SJCRH30 (cell line): ENCODE data around the gene BTG4. TPM values are rescaled to one million over a fixed set of nuclear protein-coding genes. Genes with fewer than 3 reads are reported as not detected.

ENCODE experiments used
- DNase-seq, 2 experiments: peaks; one replicate each; pipeline ENCODE4 v3.0.0-alpha.2; 2015 to 2020
- H3K27ac ChIP-seq: fragments of 250-450 bp; sonication (Bioruptor Pico); 2 replicates; pipeline ENCODE4 v1.5.1; 2020; ENCODE audit warnings: mild to moderate bottlenecking, moderate library complexity
- H3K27me3 ChIP-seq: fragments of 250-450 bp; sonication (Bioruptor Pico); 2 replicates; pipeline ENCODE4 v1.5.1; 2020; ENCODE audit warnings: mild to moderate bottlenecking, moderate library complexity
- H3K36me3 ChIP-seq: fragments of 250-450 bp; sonication (Bioruptor Pico); 2 replicates; pipeline ENCODE4 v1.5.1; 2020; ENCODE audit warnings: mild to moderate bottlenecking, moderate library complexity
- H3K4me1 ChIP-seq: fragments of 250-450 bp; sonication (Bioruptor Pico); 2 replicates; pipeline ENCODE4 v1.5.1; 2020; ENCODE audit warnings: mild to moderate bottlenecking, moderate library complexity
- H3K4me3 ChIP-seq: fragments of 250-450 bp; sonication (Bioruptor Pico); 2 replicates; pipeline ENCODE4 v1.5.1; 2020; ENCODE audit warnings: mild to moderate bottlenecking, moderate library complexity
- H3K9me3 ChIP-seq: fragments of 250-450 bp; sonication (Bioruptor Pico); replicated peaks from 2 replicates; pipeline ENCODE4 v1.5.1; 2020; ENCODE audit warnings: mild to moderate bottlenecking, moderate library complexity
- total RNA-seq: library from RNA; depleted of rRNA; stranded (reverse); fragments of >200 nt; shearing (Covaris generic); gene quantifications from 2 replicates; pipeline ENCODE4 v1.2.3, GENCODE V29; 2014; rRNA removed

BTG4 gene
- total RNA-seq, result not detected in 2 replicates

DNA sequence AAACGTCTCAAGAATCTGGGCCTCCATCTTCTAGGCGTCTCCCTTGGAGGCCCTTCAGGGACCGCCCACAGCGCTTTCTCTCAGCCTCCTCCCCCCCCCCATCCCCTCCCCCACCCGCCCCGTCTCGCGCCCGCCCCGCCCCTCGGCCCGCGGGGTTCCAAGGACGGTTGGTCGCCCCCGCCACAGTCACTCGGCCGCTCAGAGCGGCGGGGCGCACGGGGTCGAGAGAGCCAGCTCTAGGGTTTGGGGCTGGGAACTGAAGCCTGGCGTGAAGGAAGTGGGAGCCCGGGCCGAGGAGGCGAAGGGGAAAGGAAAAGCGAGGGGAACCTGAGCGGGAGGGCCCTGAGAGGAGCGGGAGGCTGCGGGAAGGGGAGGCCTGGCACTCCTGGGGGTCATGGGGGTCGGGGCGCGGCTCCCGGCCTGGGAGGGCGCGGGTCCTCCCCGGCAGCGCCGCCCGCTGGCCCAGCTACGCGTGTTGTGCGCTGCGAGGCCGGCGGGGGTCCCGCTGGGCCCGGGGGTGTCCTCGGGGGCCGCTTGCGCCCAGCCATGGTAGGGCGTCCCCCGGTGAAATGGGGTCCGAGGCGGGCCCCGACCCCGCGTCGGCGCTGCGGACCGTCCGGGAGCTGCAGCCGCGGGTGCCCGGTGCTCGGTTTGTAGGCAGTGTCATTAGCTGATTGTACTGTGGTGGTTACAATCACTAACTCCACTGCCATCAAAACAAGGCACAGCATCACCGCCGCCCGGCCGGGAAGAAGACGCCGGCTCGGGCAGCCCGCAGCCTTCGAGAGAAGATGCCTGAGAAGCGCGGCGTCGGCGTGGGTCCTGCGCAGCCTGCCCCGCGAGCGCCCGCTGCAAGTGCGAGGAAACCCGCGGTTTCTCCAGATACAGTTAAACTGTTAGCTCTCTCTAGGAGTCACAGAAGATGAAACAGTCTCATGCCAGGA is at the start of gene BTG4:
BTG4 (minus strand) TSS at position 91 of the 944 bp plus-strand sequence. CDS start 13,610 bp downstream, outside the sequence.
- H3K27ac ChIP-seq, result no peak within 1 kb of the TSS
- H3K36me3 ChIP-seq, result no peaks in the 10 kb centered on the region
- DNase-seq, result no peak
- H3K27me3 ChIP-seq, result no peaks in the 10 kb centered on the region
- H3K9me3 ChIP-seq, result no peaks in the 10 kb centered on the region
- H3K4me1 ChIP-seq, result no peaks in the 10 kb centered on the region
- no peak within 1 kb of the TSS for H3K4me3 ChIP-seq

- DNase-seq, result no peak
- Histone ChIP-seq H3K27me3 (no peaks in the 10 kb centered on the region), H3K4me3 (no peak overlapping the region), H3K9me3 (no peaks in the 10 kb centered on the region), H3K4me1 (no peaks in the 10 kb centered on the region), H3K36me3 (no peaks in the 10 kb centered on the region), H3K27ac (no peak overlapping the region)
Observed at GRCh38 chr11:111561791-111562325, 49.7 kb upstream of the BTG4 start.

GRCh38 chr11:111561306-111561705 is 49.1 kb upstream of the BTG4 start:
- Histone ChIP-seq H3K4me1 (no peaks in the 10 kb centered on the region), H3K36me3 (no peaks in the 10 kb centered on the region), H3K4me3 (no peak overlapping the region), H3K27me3 (no peaks in the 10 kb centered on the region), H3K9me3 (no peaks in the 10 kb centered on the region), H3K27ac (no peak overlapping the region)
- no peak for DNase-seq

DNA sequence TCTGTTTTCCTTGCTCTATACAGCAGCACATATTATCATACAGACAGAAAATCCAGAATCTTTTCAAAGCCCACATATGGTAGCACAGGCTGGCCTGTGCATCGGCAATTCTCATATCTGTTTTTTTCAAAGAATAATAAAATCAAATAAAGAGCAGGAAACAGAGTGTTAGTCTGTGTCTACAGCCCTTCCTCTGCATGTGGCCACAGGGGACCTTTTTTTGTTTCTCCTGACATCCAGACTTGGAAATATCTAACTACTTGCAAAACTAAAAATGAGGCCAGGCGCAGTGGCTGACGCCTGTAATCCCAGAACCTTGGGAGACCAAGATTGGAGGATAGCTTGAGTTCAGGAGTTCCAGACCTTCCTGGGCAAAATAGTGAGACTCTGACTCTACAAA is 48.6 kb upstream of the BTG4 start:
- no peaks in the 10 kb centered on the region for H3K4me1 ChIP-seq
- no peak overlapping the region for H3K4me3 ChIP-seq
- H3K36me3 ChIP-seq, result no peaks in the 10 kb centered on the region
- no peaks in the 10 kb centered on the region for H3K27me3 ChIP-seq
- no peak for DNase-seq
- H3K27ac ChIP-seq, result no peak overlapping the region
- no peaks in the 10 kb centered on the region for H3K9me3 ChIP-seq

- Histone ChIP-seq H3K4me3 (no peak overlapping the region), H3K27me3 (no peaks in the 10 kb centered on the region), H3K36me3 (no peaks in the 10 kb centered on the region), H3K4me1 (no peaks in the 10 kb centered on the region), H3K9me3 (no peaks in the 10 kb centered on the region), H3K27ac (no peak overlapping the region)
- DNase-seq, result no peak
Observed at GRCh38 chr11:111559800-111560464, 47.7 kb upstream of the BTG4 start.

- DNase-seq, result no peak
- no peaks in the 10 kb centered on the region for H3K9me3 ChIP-seq
- no peaks in the 10 kb centered on the region for H3K4me1 ChIP-seq
- no peak overlapping the region for H3K4me3 ChIP-seq
- H3K36me3 ChIP-seq, result no peaks in the 10 kb centered on the region
- H3K27me3 ChIP-seq, result no peaks in the 10 kb centered on the region
- no peak overlapping the region for H3K27ac ChIP-seq
Observed at GRCh38 chr11:111557425-111558111, 45.4 kb upstream of the BTG4 start.

DNA sequence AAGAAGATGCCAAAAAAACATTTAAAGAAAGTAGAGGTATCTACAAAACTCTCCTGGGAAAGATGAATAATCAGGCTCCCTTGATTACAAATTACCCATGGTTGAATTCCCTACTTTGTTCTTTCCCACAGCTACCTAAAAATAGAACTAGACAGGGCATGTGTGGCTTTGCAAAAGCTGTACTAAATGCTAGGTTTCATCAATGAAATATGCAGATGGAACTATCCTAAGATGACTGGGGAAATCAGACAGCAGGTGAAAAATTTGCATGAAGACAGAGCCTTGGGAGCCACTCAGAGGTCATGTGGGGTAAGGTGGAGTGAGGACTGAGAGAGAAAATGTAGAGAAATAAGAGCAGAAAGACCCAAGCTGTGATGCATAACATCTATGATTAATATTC is 43.1 kb upstream of the BTG4 start:
- no peak for DNase-seq
- no peaks in the 10 kb centered on the region for H3K4me1 ChIP-seq
- no peak overlapping the region for H3K27ac ChIP-seq
- H3K36me3 ChIP-seq, result no peaks in the 10 kb centered on the region
- H3K9me3 ChIP-seq, result no peaks in the 10 kb centered on the region
- H3K27me3 ChIP-seq, result no peaks in the 10 kb centered on the region
- H3K4me3 ChIP-seq, result no peak overlapping the region

GRCh38 chr11:111554532-111554931 is 42.3 kb upstream of the BTG4 start:
- no peak overlapping the region for H3K4me3 ChIP-seq
- H3K27ac ChIP-seq, result no peak overlapping the region
- no peaks in the 10 kb centered on the region for H3K4me1 ChIP-seq
- H3K27me3 ChIP-seq, result no peaks in the 10 kb centered on the region
- H3K36me3 ChIP-seq, result no peaks in the 10 kb centered on the region
- DNase-seq, result no peak
- no peaks in the 10 kb centered on the region for H3K9me3 ChIP-seq

DNA sequence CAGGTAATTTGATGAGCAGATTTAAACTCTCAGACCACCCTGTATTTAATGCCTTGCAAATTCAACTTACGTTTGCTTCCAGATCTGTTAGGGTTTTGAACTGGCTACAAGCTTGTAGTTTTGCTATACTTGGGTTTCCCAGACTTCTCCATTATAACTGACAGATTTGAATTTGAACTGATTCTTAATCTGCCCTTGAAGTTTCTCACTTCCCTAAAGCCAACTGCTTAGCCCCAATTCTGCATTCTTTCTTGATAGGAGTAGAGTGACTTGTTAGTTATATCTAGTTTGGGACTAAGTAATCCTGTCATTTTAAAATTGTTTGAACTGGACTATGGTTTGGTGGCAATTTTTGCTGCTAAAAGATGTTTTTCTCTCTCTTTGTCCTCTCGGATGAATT is 38.1 kb upstream of the BTG4 start:
- H3K4me3 ChIP-seq, result no peak overlapping the region
- no peak for DNase-seq
- no peak overlapping the region for H3K27ac ChIP-seq
- H3K27me3 ChIP-seq, result no peaks in the 10 kb centered on the region
- no peaks in the 10 kb centered on the region for H3K4me1 ChIP-seq
- H3K36me3 ChIP-seq, result no peaks in the 10 kb centered on the region
- H3K9me3 ChIP-seq, result no peaks in the 10 kb centered on the region

- no peak overlapping the region for H3K27ac ChIP-seq
Observed at GRCh38 chr11:111549869-111550203, 37.6 kb upstream of the BTG4 start.

GRCh38 chr11:111549196-111549868 is 37.1 kb upstream of the BTG4 start:
- Histone ChIP-seq H3K9me3 (no peaks in the 10 kb centered on the region), H3K4me1 (no peaks in the 10 kb centered on the region), H3K36me3 (no peaks in the 10 kb centered on the region), H3K27ac (no peak overlapping the region), H3K27me3 (no peaks in the 10 kb centered on the region), H3K4me3 (no peak overlapping the region)
- DNase-seq, result no peak

More at GRCh38 chr11:111549869-111550203, 37.6 kb upstream of the BTG4 start:
- H3K27me3 ChIP-seq, result no peaks in the 10 kb centered on the region
- H3K36me3 ChIP-seq, result no peaks in the 10 kb centered on the region
- DNase-seq, result no peak
- no peaks in the 10 kb centered on the region for H3K4me1 ChIP-seq
- no peak overlapping the region for H3K4me3 ChIP-seq
- H3K9me3 ChIP-seq, result no peaks in the 10 kb centered on the region

GRCh38 chr11:111548525-111548924 is 36.3 kb upstream of the BTG4 start:
- Histone ChIP-seq H3K4me3 (no peak overlapping the region), H3K27ac (no peak overlapping the region), H3K4me1 (no peaks in the 10 kb centered on the region), H3K36me3 (no peaks in the 10 kb centered on the region), H3K27me3 (no peaks in the 10 kb centered on the region), H3K9me3 (no peaks in the 10 kb centered on the region)
- no peak for DNase-seq

- no peak overlapping the region for H3K27ac ChIP-seq
- no peaks in the 10 kb centered on the region for H3K36me3 ChIP-seq
- no peak overlapping the region for H3K4me3 ChIP-seq
Observed at GRCh38 chr11:111542606-111543275, 30.6 kb upstream of the BTG4 start.

More at GRCh38 chr11:111542606-111543275, 30.6 kb upstream of the BTG4 start:
- no peaks in the 10 kb centered on the region for H3K27me3 ChIP-seq
- H3K9me3 ChIP-seq, result no peaks in the 10 kb centered on the region
- H3K4me1 ChIP-seq, result no peaks in the 10 kb centered on the region
- no peak for DNase-seq
